Endothelial cell of umbilical vein (primary cell): ENCODE results near the gene AIRE. TPM values are rescaled to one million over a fixed set of nuclear protein-coding genes. Genes with fewer than 3 reads are reported as not detected.

Experiments
- BruUV-seq: library from RNA; stranded (reverse); fragments of 400-500 nt; replicated peaks from 2 replicates; lab custom pipeline; 2021; lab: Mats Ljungman, UMichigan
- CTCF ChIA-PET: fragments of 300-600, 350-600 bp; sonication (Branson Sonifier 250); formaldehyde crosslinking; loops from one replicate; lab custom pipeline; 2021; ENCODE audit warnings: antibody characterized with exemption, inconsistent platforms; lab: Charles Lee
- POLR2A ChIA-PET: fragments of 300-600, 350-600 bp; sonication (Branson Sonifier 250); formaldehyde crosslinking; loops from one replicate; lab custom pipeline; 2021; ENCODE audit warnings: antibody characterized with exemption, inconsistent platforms; lab: Charles Lee
- DNase-seq: peaks from one replicate; pipeline ENCODE4 v3.0.0-alpha.2; 2011; ENCODE audit warnings: low read depth, low spot score
- FAIRE-seq: peaks from 2 replicates; lab custom pipeline; 2011; peaks lifted over from hg19 to GRCh38; lab: Jason Lieb, UNC
- H2AFZ ChIP-seq: 2 replicates; pipeline ENCODE4 v1.6.0; 2012; ENCODE audit warnings: low read depth, low read length, control low read depth, inconsistent platforms
- H3K27ac ChIP-seq: 2 replicates; pipeline ENCODE4 v1.5.1; 2011; ENCODE audit warnings: low read depth, mild to moderate bottlenecking, control low read depth, low read length, moderate library complexity; ENCODE audit not compliant: insufficient read depth
- H3K27me3 ChIP-seq, 2 experiments: 2 replicates each; pipeline versions ENCODE4 v1.6.0 to v1.6.1; 2011; ENCODE audit warnings: low read length in 2 of 2, mixed read lengths in 1 of 2; ENCODE audit not compliant: control insufficient read depth in 2 of 2, insufficient read depth in 2 of 2
- H3K36me3 ChIP-seq, 2 experiments: 2 replicates in 1 of 2; 3 replicates in 1 of 2; pipeline ENCODE4 v1.5.1; 2011; ENCODE audit warnings: low read length in 2 of 2, mild to moderate bottlenecking in 1 of 2, moderate library complexity in 1 of 2; ENCODE audit not compliant: control insufficient read depth in 2 of 2, insufficient read depth in 2 of 2; ENCODE audit errors: extremely low read depth in 1 of 2
- H3K4me1 ChIP-seq: 3 replicates; pipeline ENCODE4 v1.5.1; 2011; ENCODE audit warnings: mild to moderate bottlenecking, low read length; ENCODE audit not compliant: control insufficient read depth, insufficient read depth; ENCODE audit errors: extremely low read depth
- H3K4me2 ChIP-seq: 2 replicates; pipeline ENCODE4 v1.6.1; 2011; ENCODE audit warnings: low read length, control low read depth, mixed read lengths; ENCODE audit not compliant: insufficient read depth
- H3K4me3 ChIP-seq, 3 experiments: fragments of 200-600 bp in 1 of 3; sonication (generic), shearing (Covaris generic) in 1 of 3; replicated peaks in 1 of 3; 2 replicates each; pipeline ENCODE4 v1.5.1; 2011 to 2016; ENCODE audit warnings: control low read depth in 3 of 3, low read length in 3 of 3, mild to moderate bottlenecking in 2 of 3, inconsistent platforms in 1 of 3, low read depth in 1 of 3, moderate library complexity in 1 of 3; ENCODE audit not compliant: insufficient read depth in 1 of 3
- H3K79me2 ChIP-seq: 2 replicates; pipeline ENCODE4 v1.6.0; 2012; ENCODE audit warnings: low read length, inconsistent platforms; ENCODE audit not compliant: control insufficient read depth, insufficient read depth
- H3K9ac ChIP-seq: replicated peaks from 2 replicates; pipeline ENCODE3; 2011; ENCODE audit warnings: low read length, control low read depth; ENCODE audit not compliant: insufficient read depth; ENCODE audit errors: extremely low read depth
- H3K9me1 ChIP-seq: replicated peaks from 3 replicates; pipeline ENCODE4 v1.6.0; 2011; ENCODE audit warnings: mild to moderate bottlenecking, low read length; ENCODE audit not compliant: control insufficient read depth, insufficient read depth; ENCODE audit errors: extremely low read depth
- H3K9me3 ChIP-seq: replicated peaks from 2 replicates; pipeline ENCODE4 v1.5.1; 2012; ENCODE audit warnings: low read length, inconsistent platforms; ENCODE audit not compliant: control insufficient read depth, insufficient read depth
- H4K20me1 ChIP-seq: replicated peaks from 2 replicates; pipeline ENCODE3; 2011; ENCODE audit warnings: mild to moderate bottlenecking, low read length; ENCODE audit not compliant: control insufficient read depth, insufficient read depth; ENCODE audit errors: extremely low read depth
- CTCF ChIP-seq, 2 donors: IDR thresholded peaks; 1 replicate in 1 of 2; 2 replicates in 1 of 2; pipeline ENCODE4 v1.5.1; 2011; ENCODE audit warnings: low read length in 2 of 2, mild to moderate bottlenecking in 2 of 2, moderate library complexity in 2 of 2, control low read depth in 1 of 2, inconsistent platforms in 1 of 2, low read depth in 1 of 2; ENCODE audit not compliant: insufficient read depth in 1 of 2; ENCODE audit errors: extremely low read depth in 1 of 2
- EZH2 ChIP-seq: IDR thresholded peaks from 2 replicates; pipeline ENCODE4 v1.6.1; 2012; ENCODE audit warnings: borderline replicate concordance, low read depth, mild to moderate bottlenecking, moderate library complexity, low read length, inconsistent platforms; ENCODE audit not compliant: severe bottlenecking
- FOS ChIP-seq: IDR thresholded peaks from 2 replicates; pipeline ENCODE4 v1.6.1; 2011; ENCODE audit warnings: mild to moderate bottlenecking, low read length, moderate library complexity, borderline replicate concordance; ENCODE audit not compliant: insufficient read depth
- GATA2 ChIP-seq: IDR thresholded peaks from 2 replicates; pipeline ENCODE4 v1.7.0; 2011; ENCODE audit warnings: low read depth, mild to moderate bottlenecking, moderate library complexity, mixed read lengths, low read length; ENCODE audit not compliant: insufficient read length, insufficient read depth
- JUN ChIP-seq: IDR thresholded peaks from 2 replicates; pipeline ENCODE4 v1.6.1; 2011; ENCODE audit warnings: borderline replicate concordance, low read depth; ENCODE audit not compliant: insufficient read length, insufficient read depth
- MYC ChIP-seq: IDR thresholded peaks from one replicate; pipeline ENCODE4 v1.6.1; 2011; ENCODE audit warnings: mild to moderate bottlenecking, low read depth, low read length
- POLR2A ChIP-seq: IDR thresholded peaks from 2 replicates; pipeline ENCODE4 v1.6.1; 2012; ENCODE audit warnings: low read depth, mild to moderate bottlenecking, control low read depth, low read length
- POLR2AphosphoS5 ChIP-seq: IDR thresholded peaks from 2 replicates; pipeline ENCODE4 v1.6.1; 2012; ENCODE audit warnings: low read depth, mild to moderate bottlenecking, control low read depth, low read length, moderate library complexity; ENCODE audit not compliant: insufficient read depth
- dilution Hi-C: fragments of 300-500 bp; cut with MboI; formaldehyde crosslinking; loops from one replicate; pipeline ENCODE4 v1.15.0; 2019; ENCODE audit warnings: low sequenced_read_pairs; ENCODE audit not compliant: extremely low pct_ligation_motif_present
- intact Hi-C: fragments of 100-400 bp; cut with micrococcal nuclease; formaldehyde crosslinking; loops from one replicate; pipeline ENCODE4 v1.10.0; 2022
- polyA plus RNA-seq, 4 experiments: library from polyadenylated mRNA; depleted of rRNA in 3 of 4; stranded (reverse) in 3 of 4; unstranded in 1 of 4; fragments of >200 nt; gene quantifications; 2 replicates each; pipeline versions ENCODE4 v1.2.1 to v1.2.3, GENCODE V29; 2011 to 2012; ENCODE audit warnings: missing spikeins in 1 of 4
- total RNA-seq: library from RNA; stranded (reverse); gene quantifications from 2 replicates; pipeline ENCODE4 v1.2.3, GENCODE V29; 2021
- TF ChIP-seq, protein P1 (sequence below): IDR thresholded peaks from 2 replicates; pipeline ENCODE4 v1.6.1; 2011; ENCODE audit not compliant: insufficient read depth, insufficient read length

AIRE gene
- total and polyA plus RNA-seq, 2 donors (not counting 3 experiments of a cell fraction or from before 2014, with no cell fraction given), result 0.04 to 0.11 TPM

DNA sequence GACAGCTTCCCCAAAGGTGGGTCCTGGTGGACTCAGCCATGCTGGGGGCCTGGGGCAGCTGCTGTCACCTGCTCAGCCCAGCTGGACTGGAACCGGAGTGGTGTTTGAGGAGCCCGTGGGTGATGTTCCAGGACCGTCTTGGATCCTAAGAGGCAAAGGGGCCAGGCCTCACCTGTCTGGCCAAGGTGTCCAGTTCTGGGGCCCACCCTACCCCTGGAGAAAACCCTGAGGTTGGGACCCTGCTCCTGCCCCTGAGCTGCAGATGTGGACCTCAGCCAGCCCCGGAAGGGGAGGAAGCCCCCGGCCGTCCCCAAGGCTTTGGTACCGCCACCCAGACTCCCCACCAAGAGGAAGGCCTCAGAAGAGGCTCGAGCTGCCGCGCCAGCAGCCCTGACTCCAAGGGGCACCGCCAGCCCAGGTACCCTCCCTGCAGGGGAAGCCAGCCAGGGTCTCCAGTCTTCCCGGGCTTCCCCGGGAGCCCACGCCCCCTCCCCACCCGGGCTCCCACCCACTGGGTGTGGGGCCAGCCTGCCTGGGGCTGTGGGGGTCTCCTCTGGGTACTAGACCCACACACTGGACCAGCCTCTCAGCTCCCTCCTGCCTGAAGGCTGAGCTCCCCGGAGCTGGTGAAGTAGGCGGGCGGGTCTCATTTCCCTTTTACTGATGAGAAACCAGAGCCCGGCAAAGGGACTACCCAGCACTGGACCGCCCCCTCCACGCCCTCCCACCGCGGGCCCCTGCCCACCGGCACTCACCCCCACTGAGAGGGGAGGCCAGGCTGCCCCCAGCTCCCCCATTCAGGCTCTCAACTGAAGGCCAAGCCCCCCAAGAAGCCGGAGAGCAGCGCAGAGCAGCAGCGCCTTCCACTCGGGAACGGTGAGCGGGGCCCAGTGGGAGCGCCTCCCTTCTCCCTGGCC lies 1.3 kb downstream of the AIRE start:
- Histone ChIP-seq H2AFZ (no peak overlapping the region), H3K4me3 (no peak overlapping the region), H4K20me1 (no peaks in the 10 kb centered on the region), H3K36me3 (no peaks in the 10 kb centered on the region), H3K4me1 (no peaks in the 10 kb centered on the region), H3K27ac (no peak overlapping the region), H3K79me2 (no peaks in the 10 kb centered on the region), H3K27me3 (peaks cover 0 to 3% of the 10 kb centered on the region in 2 experiments), H3K9me1 (no peaks in the 10 kb centered on the region), H3K4me2 (no peak overlapping the region), H3K9ac (no peak overlapping the region), H3K9me3 (no peaks in the 10 kb centered on the region)
- ChIA-PET POLR2A (no interaction called here), CTCF (interaction anchor here (2.2 kb wide), 1 partner anchor 11 kb away, joined by 11 read pairs; no protein-coding TSS in a partner anchor)
- intact Hi-C loops, result no loop called here
- TF ChIP-seq POLR2A, result no peak
- TF ChIP-seq, protein P1, sequence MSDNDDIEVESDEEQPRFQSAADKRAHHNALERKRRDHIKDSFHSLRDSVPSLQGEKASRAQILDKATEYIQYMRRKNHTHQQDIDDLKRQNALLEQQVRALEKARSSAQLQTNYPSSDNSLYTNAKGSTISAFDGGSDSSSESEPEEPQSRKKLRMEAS, result no peak
- TF ChIP-seq JUN, result no peak
- TF ChIP-seq MYC, result no peak
- no peak for TF ChIP-seq GATA2
- no peak for TF ChIP-seq FOS
- no peak for TF ChIP-seq POLR2AphosphoS5
- no peak for TF ChIP-seq CTCF (IDR thresholded peaks at IDR 0.05; ENCODE audit: extremely low read depth in 1 of 2, insufficient read depth in 1 of 2, low read depth in 1 of 2, low read length in 2 of 2)
- TF ChIP-seq EZH2, result no peak
- FAIRE-seq (no peak), DNase-seq (no peak)
- dilution Hi-C loops, result no loop called here
- no TSS peak for BruUV-seq
